ENCODE results near the gene NDUFA3.
A peak's percentile ranks its signal among the peaks of the same experiment; 100 is the strongest.

The NDUFA3 gene

GRCh38 chr19:54108496-54108895, 5.8 kb downstream of the NDUFA3 start:
- DNase-seq, result no peak

- DNase-seq, result no peak
Measured at GRCh38 chr19:54109651-54110050, 7.0 kb downstream of the NDUFA3 start.

GRCh38 chr19:54114340-54115108, 11.9 kb downstream of the NDUFA3 start:
- peak; percentile 24 for DNase-seq

- peak; percentile 61 for DNase-seq
Measured at GRCh38 chr19:54115109-54116063, 12.7 kb downstream of the NDUFA3 start, which contains the start of the genes PRPF31 and TFPT. Gene PRPF31, plus strand, starts transcription at chr19:54115754. Its CDS starts 2,525 bp downstream, at chr19:54118279. Gene TFPT, minus strand, starts transcription at chr19:54115657. Its CDS starts 388 bp downstream, at chr19:54115269.

- DNase-seq, result no peak
Measured at GRCh38 chr19:54121259-54121658, 18.6 kb downstream of the NDUFA3 start.

GRCh38 chr19:54123682-54124081, 21.0 kb downstream of the NDUFA3 start:
- DNase-seq, result no peak

GRCh38 chr19:54124393-54124792, 21.7 kb downstream of the NDUFA3 start:
- DNase-seq, result no peak

- no peak for DNase-seq
Measured at GRCh38 chr19:54125713-54126112, 23.1 kb downstream of the NDUFA3 start.

- no peak for DNase-seq
Measured at GRCh38 chr19:54127688-54128440, 25.2 kb downstream of the NDUFA3 start.

GRCh38 chr19:54128441-54128725, 25.7 kb downstream of the NDUFA3 start:
- no peak for DNase-seq

GRCh38 chr19:54128796-54129616, 26.4 kb downstream of the NDUFA3 start:
- DNase-seq, result no peak

GRCh38 chr19:54129617-54129996, 27.0 kb downstream of the NDUFA3 start:
- no peak for DNase-seq

GRCh38 chr19:54133312-54133956, 30.8 kb downstream of the NDUFA3 start:
- no peak for DNase-seq

- DNase-seq, result no peak
Measured at GRCh38 chr19:54133957-54134590, 31.4 kb downstream of the NDUFA3 start.

GRCh38 chr19:54136086-54136863, 33.6 kb downstream of the NDUFA3 start:
- DNase-seq, result no peak

- DNase-seq, result peak; percentile 94
Measured at GRCh38 chr19:54136864-54137698, 34.4 kb downstream of the NDUFA3 start.

- DNase-seq, result peak; percentile 44
Measured at GRCh38 chr19:54137699-54138488, 35.2 kb downstream of the NDUFA3 start, which contains the start of gene CNOT3. Gene CNOT3, plus strand, starts transcription at chr19:54137762. Its CDS starts 5,217 bp downstream, at chr19:54142979.
